Measurements from ENCODE around the gene SCN5A. TPM values are rescaled to one million over a fixed set of nuclear protein-coding genes. Genes with fewer than 3 reads are reported as not detected.

SCN5A gene
- total and polyA plus RNA-seq, 2 of the 8 experiments (the other 6 are each of a cell fraction or from before 2014, with no cell fraction given): 4.8 to 11.4 TPM

DNA sequence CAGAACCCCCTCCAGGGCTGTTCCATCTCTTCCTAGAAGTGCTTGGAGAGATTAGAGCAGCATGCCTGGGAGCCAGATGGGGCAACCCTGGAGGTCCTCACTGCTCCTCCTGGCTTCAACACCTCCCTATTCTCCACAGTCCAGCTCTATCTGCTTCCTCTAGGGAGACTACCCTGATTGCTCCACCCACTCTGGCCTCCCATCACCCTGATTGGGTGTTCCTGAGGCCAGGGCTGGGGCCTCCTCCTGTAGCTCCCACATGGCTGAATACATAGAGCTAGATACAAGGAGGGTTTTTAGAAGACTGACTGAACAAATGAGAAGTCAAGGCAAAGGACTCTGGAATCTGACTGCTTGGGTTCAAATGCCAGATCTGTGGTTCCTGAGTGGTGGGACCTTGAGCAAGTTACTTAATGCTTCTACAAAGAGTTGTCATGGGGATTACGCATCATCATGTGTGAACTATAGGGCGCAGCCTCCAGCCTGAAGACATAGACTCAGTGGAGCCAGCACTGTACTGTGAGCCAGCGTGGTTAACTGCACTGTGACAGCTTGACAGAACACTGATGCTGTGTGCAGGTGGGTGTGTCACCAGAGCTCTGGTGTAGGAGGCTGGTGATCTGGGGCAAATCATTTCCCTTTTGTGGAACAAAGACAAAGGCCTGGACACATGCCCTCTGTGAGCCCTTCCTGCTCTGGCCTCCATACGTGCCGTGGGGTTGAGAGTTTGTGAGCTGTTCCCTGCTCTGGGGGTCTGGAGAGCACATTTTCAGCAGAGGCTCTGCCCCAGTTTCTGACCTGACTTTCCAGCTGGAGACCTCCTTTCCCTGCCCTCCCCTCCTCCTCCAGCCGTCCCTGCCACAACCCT lies 74.8 kb downstream of the SCN5A start (continued):
- TF ChIP-seq TBP (IDR thresholded peaks at IDR 0.05; ENCODE audit: low read depth, low read length): no peak
- no peak for TF ChIP-seq POLR2AphosphoS5 (IDR thresholded peaks at IDR 0.05; ENCODE audit: low read depth, low read length)
- TF ChIP-seq, protein P1, sequence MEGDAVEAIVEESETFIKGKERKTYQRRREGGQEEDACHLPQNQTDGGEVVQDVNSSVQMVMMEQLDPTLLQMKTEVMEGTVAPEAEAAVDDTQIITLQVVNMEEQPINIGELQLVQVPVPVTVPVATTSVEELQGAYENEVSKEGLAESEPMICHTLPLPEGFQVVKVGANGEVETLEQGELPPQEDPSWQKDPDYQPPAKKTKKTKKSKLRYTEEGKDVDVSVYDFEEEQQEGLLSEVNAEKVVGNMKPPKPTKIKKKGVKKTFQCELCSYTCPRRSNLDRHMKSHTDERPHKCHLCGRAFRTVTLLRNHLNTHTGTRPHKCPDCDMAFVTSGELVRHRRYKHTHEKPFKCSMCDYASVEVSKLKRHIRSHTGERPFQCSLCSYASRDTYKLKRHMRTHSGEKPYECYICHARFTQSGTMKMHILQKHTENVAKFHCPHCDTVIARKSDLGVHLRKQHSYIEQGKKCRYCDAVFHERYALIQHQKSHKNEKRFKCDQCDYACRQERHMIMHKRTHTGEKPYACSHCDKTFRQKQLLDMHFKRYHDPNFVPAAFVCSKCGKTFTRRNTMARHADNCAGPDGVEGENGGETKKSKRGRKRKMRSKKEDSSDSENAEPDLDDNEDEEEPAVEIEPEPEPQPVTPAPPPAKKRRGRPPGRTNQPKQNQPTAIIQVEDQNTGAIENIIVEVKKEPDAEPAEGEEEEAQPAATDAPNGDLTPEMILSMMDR (IDR thresholded peaks at IDR 0.05; ENCODE audit: control extremely low read depth in 1 of 3, insufficient read depth in 1 of 3, low read depth in 1 of 3, low read length in 3 of 3): no peak
- no peak for TF ChIP-seq BACH1 (IDR thresholded peaks at IDR 0.05; ENCODE audit: low read length)
